KMS-11 (cell line): ENCODE measurements around the gene SLC22A4.

Experiments
- H2AFZ ChIP-seq: fragments of 200-600 bp; sonication (generic); 2 replicates; pipeline ENCODE4 v1.6.1; 2016; ENCODE audit warnings: antibody characterized with exemption, mixed run types, low read depth
- H3K27ac ChIP-seq: fragments of 200-600 bp; sonication (generic); 2 replicates; pipeline ENCODE4 v1.6.1; 2016; ENCODE audit warnings: mild to moderate bottlenecking, mixed run types
- H3K27me3 ChIP-seq: fragments of 200-600 bp; sonication (generic); 2 replicates; pipeline ENCODE4 v1.6.1; 2017; ENCODE audit warnings: mild to moderate bottlenecking, low read depth, mixed run types, moderate library complexity; ENCODE audit not compliant: insufficient read depth
- H3K36me3 ChIP-seq: fragments of 200-600 bp; sonication (generic); 2 replicates; pipeline ENCODE4 v1.6.1; 2017; ENCODE audit warnings: mild to moderate bottlenecking, mixed run types; ENCODE audit not compliant: insufficient read depth
- H3K4me1 ChIP-seq: fragments of 200-600 bp; sonication (generic); 2 replicates; pipeline ENCODE4 v1.6.1; 2016; ENCODE audit warnings: mild to moderate bottlenecking, low read depth, mixed run types; ENCODE audit not compliant: poor library complexity, severe bottlenecking
- H3K4me2 ChIP-seq: fragments of 200-600 bp; sonication (generic); 2 replicates; pipeline ENCODE4 v1.7.0; 2016; ENCODE audit warnings: mild to moderate bottlenecking, mixed run types
- H3K4me3 ChIP-seq: fragments of 200-600 bp; sonication (generic); IDR thresholded peaks from 2 replicates; pipeline ENCODE4 v1.6.1; 2017; ENCODE audit warnings: low read depth, low read length, mixed read lengths; ENCODE audit not compliant: insufficient read depth
- H3K79me2 ChIP-seq: fragments of 200-600 bp; sonication (generic); 2 replicates; pipeline ENCODE4 v1.6.1; 2016; ENCODE audit warnings: low read depth, mixed run types; ENCODE audit not compliant: insufficient read depth
- H3K9ac ChIP-seq: fragments of 200-600 bp; sonication (generic); 2 replicates; pipeline ENCODE4 v1.6.1; 2016; ENCODE audit warnings: mild to moderate bottlenecking, mixed run types
- H4K20me1 ChIP-seq: fragments of 200-600 bp; sonication (generic); 2 replicates; pipeline ENCODE4 v1.6.1; 2016; ENCODE audit warnings: mild to moderate bottlenecking, mixed run types; ENCODE audit not compliant: insufficient read depth
- TF ChIP-seq, protein P1 (sequence below): fragments of 200-600 bp; sonication (generic); conservative IDR thresholded peaks from 2 replicates; pipeline ENCODE4 v1.6.1; 2017; ENCODE audit warnings: low read depth, mild to moderate bottlenecking, antibody characterized with exemption, low read length, moderate library complexity, mixed read lengths

Gene SLC22A4

DNA sequence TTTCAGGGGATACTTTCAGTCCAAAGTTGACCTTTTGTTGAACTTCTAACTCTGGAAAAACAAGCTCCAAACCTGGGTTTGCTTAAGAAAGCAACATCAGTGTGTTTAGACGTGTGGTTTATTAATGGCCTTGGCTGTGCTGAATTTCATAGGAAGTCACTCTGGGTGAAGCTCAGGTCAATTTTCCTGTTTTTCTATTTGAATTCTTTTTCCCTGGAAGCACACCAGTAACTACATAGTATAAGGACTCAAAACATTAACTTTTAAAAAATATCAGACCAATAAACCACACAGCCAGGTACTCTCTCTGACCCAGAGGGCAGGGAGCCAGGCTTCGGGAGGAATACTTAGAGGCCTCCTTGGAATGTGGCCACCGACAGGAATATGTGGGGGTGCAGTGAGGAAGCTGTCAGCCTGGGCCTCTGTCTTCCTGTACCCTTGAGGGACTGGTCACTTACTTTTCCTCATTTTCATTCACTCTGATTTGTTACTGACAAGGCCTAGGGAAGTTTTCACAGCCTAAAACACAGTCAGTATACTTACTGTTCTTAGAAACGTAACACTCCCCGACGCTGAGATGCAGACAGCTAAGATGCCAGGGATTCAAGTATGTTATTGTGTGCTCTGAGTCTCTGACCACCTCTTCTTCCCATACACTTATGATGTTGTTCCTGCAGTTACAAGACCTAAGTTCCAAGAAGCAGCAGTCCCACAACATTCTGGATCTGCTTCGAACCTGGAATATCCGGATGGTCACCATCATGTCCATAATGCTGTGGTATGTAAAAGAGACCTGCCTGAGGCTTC, 94.3 kb downstream of the SLC22A4 start:
- Histone ChIP-seq H2AFZ (no peak overlapping the region), H3K4me1 (peaks cover 44% of the 10 kb centered on the region), H3K4me2 (peak overlapping the region; percentile 34), H4K20me1 (no peaks in the 10 kb centered on the region), H3K9ac (no peak overlapping the region), H3K27me3 (no peaks in the 10 kb centered on the region), H3K36me3 (no peaks in the 10 kb centered on the region), H3K79me2 (no peaks in the 10 kb centered on the region), H3K27ac (no peak overlapping the region), H3K4me3 (no peak overlapping the region)
- TF ChIP-seq, protein P1, sequence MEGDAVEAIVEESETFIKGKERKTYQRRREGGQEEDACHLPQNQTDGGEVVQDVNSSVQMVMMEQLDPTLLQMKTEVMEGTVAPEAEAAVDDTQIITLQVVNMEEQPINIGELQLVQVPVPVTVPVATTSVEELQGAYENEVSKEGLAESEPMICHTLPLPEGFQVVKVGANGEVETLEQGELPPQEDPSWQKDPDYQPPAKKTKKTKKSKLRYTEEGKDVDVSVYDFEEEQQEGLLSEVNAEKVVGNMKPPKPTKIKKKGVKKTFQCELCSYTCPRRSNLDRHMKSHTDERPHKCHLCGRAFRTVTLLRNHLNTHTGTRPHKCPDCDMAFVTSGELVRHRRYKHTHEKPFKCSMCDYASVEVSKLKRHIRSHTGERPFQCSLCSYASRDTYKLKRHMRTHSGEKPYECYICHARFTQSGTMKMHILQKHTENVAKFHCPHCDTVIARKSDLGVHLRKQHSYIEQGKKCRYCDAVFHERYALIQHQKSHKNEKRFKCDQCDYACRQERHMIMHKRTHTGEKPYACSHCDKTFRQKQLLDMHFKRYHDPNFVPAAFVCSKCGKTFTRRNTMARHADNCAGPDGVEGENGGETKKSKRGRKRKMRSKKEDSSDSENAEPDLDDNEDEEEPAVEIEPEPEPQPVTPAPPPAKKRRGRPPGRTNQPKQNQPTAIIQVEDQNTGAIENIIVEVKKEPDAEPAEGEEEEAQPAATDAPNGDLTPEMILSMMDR = no peak

DNA sequence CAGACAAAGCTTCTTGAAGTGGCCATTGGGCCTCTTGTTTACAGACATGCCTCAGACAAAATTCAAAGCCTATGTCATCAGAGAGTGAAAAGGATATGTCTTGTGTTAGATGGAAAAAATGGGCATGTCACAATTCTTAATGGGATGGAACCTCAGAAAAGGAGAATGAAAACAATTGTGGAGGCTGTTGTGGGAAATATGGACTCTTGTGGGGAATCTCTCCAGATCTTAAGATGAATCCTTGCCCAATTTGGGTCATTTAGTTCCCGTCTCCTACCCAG, 94.8 kb downstream of the SLC22A4 start:
- H4K20me1 ChIP-seq = no peaks in the 10 kb centered on the region
- no peak overlapping the region for H3K4me2 ChIP-seq
- H3K4me1 ChIP-seq = peaks cover 44% of the 10 kb centered on the region
- TF ChIP-seq, protein P1 = no peak
- no peak overlapping the region for H2AFZ ChIP-seq
- no peaks in the 10 kb centered on the region for H3K27me3 ChIP-seq
- no peaks in the 10 kb centered on the region for H3K79me2 ChIP-seq
- H3K27ac ChIP-seq = no peak overlapping the region
- H3K36me3 ChIP-seq = no peaks in the 10 kb centered on the region
- H3K9ac ChIP-seq = no peak overlapping the region
- H3K4me3 ChIP-seq = no peak overlapping the region

DNA sequence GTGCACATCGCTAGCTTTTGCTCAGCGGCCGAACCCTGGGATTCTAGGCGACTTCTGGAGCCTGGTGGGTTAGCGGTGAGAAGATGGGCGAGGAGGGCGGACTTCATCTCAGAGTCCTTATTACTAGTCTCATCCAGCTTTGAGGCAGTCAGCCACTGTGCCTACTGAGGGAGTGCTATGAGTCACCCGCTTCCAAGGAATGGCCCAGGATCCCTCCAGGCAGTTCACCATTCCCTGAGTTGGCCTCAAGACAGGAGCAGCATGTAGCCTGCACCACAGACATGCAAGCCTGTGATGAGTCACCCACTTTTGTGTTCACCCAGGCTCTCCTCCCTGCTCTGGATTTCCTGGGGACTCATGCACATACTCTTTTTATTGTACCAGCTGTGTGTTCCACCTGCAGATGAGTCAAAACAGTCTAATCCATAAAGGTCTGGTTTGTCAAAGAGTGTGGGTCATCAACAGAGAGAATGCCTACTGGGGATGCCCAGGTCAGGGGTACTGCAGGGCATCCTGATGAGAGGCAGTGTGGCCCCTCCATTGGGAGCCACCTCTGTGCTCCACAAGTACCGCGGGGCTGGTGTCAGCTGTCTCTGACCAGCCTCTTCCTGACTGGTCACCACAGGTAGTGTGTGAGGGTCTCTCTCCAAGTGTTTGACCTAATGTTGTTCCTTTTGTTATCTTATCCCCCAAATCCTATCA, 95.5 kb downstream of the SLC22A4 start:
- no peak overlapping the region for H3K9ac ChIP-seq
- peaks cover 44% of the 10 kb centered on the region for H3K4me1 ChIP-seq

GRCh38 chr5:132391247-132391646, 97.1 kb downstream of the SLC22A4 start:
- Histone ChIP-seq H4K20me1 (no peaks in the 10 kb centered on the region), H3K4me3 (no peak overlapping the region), H3K79me2 (no peaks in the 10 kb centered on the region), H2AFZ (no peak overlapping the region), H3K9ac (no peak overlapping the region), H3K27ac (no peak overlapping the region), H3K36me3 (no peaks in the 10 kb centered on the region), H3K4me1 (peaks cover 31% of the 10 kb centered on the region), H3K4me2 (no peak overlapping the region), H3K27me3 (no peaks in the 10 kb centered on the region)
- TF ChIP-seq, protein P1 = no peak

More for the DNA sequence above, 95.5 kb downstream of the SLC22A4 start:
- Histone ChIP-seq H3K36me3 (no peaks in the 10 kb centered on the region), H3K4me2 (no peak overlapping the region; the same call in 1 of the 2 replicates), H3K4me3 (no peak overlapping the region), H3K79me2 (no peaks in the 10 kb centered on the region), H2AFZ (no peak overlapping the region), H3K27ac (no peak overlapping the region), H4K20me1 (no peaks in the 10 kb centered on the region), H3K27me3 (no peaks in the 10 kb centered on the region)
- TF ChIP-seq, protein P1 = no peak
